Left renal pelvis (tissue), 4 donors: Measurements from ENCODE around the gene CYP2A7. TPM values are rescaled to one million over a fixed set of nuclear protein-coding genes. Genes with fewer than 3 reads are reported as not detected.
"Not testable (repeated sequence)": the region's sequence is repeated elsewhere in the genome, so short reads cannot be mapped to it uniquely, and the experiment has no call there.

ENCODE experiments used
- DNase-seq, 4 donors: peaks; one replicate each; pipeline ENCODE4 v3.0.0-alpha.2; 2013; ENCODE audit warnings: low read depth in 4 of 4, low spot score in 3 of 4
- polyA plus RNA-seq, 4 donors: library from polyadenylated mRNA; unstranded; fragments of 120-200 nt; gene quantifications; one replicate each; pipeline ENCODE4 v1.2.1, GENCODE V29; 2013; ENCODE audit not compliant: insufficient read length in 4 of 4

CYP2A7 gene
- polyA plus RNA-seq, 4 donors = 0.87 TPM; not detected in 3

DNA sequence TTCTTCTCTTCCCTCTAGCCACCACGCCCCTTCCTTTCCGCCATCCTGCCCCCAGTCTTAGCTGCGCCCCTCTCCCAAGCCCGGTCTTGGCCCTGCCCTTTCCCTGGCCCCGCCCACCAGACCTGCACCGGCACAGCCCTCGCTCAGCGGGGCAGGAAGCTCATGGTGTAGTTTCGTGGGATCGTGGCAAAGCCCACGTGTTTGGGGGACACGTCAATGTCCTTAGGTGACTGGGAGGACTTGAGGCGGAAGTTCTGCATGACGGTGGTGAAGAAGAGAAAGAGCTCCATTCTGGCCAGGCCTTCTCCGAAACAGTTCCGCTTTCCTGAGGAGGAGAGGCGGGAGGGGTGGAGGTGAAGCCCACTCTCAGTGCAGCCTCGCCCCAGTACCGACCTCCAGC is 38.4 kb downstream of the CYP2A7 start:
- DNase-seq = not testable (repeated sequence)

DNA sequence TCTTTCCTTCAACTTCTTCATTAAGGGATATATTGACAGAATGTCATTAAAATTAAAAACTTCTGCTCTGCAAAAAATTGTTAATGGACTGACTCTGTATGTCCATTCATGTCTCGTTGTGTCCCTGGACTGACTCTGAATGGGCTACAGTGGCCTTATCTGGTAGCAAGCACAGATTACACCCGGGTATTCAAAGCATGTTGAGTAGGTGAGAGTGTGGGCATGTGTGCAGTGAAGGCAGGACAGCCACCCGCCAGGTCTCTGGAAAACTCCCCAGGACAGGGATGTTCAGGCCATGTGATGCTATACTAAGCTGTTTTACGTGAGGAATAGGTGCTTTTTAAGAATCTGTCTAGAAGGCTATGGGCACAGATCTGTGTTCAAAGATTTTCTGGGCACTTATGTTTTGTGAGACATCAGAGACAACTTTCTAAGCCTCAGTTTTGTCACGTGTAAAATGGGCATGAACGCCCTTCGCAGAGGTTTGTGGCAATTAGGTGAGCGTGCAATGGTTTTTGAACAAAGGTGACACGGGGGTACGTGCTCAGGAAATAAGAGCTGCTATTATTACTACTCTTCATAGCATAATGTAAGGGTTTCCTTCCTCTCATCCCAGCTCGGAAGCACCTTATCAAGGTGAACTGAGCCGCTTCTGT is 38.9 kb downstream of the CYP2A7 start:
- not testable (repeated sequence) for DNase-seq

DNA sequence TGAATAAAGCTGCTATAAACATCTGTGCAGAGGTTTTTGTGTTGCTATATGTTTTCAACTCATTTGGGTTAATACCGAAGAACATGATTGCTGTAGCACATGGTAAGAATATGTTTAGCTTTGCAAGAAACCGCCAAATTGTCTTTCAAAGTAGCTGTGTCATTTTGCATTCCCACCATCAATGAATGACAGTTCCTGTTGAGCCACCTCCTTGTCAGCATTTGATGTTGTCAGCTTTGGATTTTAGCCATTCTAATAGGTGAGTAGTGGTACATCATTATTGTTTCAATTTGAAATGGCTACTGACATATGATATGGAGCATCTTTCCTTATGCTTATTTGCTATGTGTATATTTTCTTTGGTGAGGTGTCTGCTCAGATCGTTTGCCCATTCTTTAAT is 40.0 kb downstream of the CYP2A7 start:
- DNase-seq = not testable (repeated sequence)

DNA sequence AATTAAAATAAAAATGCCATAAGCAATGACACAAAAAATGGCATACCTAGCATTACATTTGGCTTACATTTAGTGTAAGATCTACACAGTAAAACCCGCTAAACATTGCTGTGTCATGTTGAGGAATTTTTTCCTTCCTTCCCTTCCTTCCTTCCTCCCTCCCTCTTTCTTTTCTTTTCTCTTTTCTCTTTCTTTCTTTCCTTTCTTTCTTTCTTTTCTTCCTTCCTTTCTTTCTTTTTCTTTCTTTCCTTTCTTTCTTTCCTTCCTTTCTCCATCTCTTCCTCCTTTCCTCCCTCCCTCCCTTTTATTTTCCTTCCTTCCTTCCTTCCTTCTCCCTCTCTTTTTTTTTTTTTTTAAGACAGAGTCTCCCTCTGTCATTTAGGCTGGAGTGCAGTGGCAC is 43.6 kb downstream of the CYP2A7 start:
- not testable (repeated sequence) for DNase-seq

DNA sequence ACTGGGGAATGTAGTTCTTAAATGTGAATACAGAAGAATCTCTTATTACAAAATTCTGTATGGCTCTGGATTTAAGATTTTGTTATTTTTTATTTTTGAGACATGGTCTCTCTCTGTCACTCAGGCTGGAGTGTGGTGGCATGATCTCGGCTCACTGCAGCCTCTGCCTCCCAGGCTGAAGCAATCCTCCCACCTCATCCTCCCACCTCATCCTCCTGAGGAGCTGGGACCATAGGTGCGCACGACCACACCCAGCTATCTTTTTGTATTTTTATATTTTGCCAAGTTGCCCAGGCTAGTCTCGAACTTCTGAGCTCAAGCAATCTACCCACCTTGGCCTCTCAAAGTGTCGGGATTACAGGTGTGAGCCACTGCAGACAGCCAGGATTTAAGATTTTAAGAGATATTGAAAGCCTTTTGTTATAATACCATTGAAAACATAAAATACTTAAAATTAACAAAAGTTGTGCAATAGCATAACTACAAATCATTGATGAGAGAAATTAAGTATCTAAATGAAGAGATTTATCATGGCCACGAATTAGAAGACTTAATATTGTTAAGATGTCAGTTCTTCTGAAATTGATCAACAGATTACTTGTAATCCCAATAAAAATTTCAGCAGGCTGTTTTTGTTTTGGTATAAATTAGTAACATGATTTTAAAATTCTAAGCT is 45.1 kb downstream of the CYP2A7 start:
- no peak for DNase-seq

DNA sequence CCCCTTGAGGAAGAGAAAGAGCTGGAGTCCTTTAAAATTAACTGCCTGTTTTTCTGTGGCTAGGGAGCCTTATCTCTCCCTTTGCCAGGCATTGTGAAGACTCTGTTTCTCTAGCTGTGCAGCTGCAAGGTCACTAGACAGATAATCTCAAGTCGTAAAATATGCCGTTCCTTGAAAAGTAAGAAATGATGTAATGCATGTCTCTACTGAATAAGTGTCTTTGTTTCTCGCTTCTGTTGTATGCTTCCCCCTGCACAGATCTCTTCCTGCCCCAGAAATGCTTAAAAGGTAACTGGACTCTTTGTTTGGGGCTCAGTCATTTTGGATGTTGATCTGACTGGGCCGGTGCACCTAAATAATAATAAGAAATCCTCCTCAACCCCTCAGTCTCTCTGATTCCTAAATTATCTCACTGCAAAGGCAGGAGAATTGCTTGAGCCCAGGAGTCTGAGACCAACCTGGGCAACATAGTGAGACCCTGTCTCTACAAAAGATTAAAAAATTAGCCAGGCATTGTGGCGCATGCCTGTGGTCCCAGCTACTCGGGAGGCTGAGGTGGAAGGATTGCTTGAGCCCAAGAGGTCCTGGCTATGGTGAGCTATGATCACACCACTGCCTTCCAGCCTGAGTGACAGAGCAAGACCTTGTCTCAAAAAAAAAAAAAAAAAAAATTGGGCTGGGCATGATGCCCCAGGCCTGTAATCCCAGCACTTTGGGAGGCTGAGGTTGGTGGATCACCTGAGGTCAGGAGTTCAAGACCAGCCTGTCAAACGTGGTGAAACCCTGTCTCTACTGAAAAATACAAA is 48.1 kb downstream of the CYP2A7 start:
- DNase-seq = not testable (repeated sequence)

DNA sequence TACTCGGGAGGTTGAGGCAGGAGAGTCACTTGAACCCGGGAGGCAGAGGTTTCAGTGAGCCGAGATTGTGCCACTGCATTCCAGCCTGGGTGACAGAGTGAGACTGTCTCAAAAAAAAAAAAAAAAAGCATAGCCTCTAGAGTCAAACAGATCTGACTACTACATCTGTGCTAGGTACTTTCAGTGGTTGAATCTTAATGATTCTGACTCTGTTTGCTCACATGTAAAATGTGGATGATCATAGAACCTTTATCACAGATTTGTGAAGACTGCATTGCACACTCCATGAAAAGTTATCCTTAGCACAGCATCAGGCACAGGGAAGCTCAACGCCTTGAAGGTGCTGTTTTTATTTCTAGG is 49.6 kb downstream of the CYP2A7 start:
- DNase-seq = not testable (repeated sequence)

DNA sequence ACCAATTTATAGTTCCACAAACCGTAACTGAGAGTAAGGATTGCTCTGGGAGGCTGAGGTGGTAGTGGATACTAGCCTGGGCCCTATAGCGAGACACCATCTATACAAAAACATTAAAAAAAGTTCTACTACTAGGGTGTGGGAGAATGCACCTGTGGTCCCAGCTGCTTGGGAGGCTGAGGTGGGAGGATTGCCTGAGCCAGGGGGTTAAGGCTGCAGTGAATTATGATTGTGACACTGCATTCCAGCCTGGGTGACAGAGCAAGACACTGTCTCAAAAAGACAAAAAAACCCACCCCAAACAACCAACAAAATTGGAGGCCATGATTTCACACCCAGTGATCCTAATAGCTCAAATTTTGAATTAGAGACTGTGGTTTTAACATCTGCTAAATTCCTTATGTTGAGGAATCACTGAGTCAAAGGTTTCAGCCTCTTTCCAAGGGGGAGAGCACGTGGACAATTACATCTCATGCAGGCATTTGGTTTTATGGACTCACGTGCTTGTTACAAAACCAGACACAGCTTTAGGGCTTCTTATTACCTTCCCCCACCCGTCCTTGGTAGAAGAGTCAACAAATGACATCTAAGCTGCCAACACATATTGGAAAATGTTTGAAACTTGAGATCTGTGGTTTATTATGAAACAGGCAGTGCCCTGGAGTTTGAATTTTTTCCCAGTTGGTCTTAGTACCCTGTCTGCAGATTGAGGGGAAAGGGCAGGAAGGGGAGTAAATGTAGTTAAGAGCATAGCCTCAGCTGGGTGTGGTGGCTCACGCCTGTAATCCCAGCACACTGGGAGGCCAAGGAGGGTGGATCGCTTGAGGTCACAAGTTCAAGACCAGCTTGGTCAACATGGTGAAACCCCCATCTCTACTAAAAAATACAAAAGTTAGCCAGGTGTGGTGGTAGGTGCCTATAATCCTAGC is 50.3 kb downstream of the CYP2A7 start:
- no peak for DNase-seq

DNA sequence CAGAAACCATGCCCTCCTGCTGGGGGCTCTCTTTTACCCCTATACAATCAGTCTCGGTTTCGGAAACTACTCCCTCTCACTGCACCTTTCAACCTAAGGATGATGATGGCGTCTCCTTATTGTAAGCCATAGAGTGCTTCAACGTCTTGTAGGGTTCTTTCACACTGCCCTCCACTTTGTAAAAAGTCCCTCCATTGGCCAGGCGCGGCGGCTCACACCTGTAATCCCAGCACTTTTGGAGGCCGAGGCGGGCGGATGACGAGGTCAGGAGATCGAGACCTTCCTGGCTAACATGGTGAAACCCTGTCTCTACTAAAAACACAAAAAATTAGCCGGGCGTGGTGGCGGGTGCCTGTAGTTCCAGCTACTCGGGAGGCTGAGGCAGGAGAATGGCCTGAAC is 51.3 kb downstream of the CYP2A7 start:
- not testable (repeated sequence) for DNase-seq

DNA sequence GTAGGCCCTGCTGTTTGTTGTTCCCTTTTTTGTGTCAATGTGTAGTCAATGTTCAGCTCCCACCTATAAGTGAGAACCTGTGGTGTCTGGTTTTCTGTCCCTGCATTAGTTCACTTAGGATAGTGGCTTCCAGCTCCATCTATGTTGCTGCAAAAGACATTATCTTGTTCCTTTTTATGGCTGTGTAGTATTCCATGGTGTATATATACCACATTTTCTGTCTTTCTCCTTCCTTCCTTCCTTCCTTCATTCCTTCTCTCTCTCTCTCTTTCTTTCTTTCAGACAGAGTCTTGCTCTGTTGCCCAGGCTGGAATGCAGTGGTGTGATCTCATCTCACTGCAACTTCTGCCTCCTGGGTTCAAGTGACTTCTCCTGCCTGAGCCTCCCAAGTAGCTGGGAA is 52.8 kb downstream of the CYP2A7 start:
- DNase-seq = no peak

DNA sequence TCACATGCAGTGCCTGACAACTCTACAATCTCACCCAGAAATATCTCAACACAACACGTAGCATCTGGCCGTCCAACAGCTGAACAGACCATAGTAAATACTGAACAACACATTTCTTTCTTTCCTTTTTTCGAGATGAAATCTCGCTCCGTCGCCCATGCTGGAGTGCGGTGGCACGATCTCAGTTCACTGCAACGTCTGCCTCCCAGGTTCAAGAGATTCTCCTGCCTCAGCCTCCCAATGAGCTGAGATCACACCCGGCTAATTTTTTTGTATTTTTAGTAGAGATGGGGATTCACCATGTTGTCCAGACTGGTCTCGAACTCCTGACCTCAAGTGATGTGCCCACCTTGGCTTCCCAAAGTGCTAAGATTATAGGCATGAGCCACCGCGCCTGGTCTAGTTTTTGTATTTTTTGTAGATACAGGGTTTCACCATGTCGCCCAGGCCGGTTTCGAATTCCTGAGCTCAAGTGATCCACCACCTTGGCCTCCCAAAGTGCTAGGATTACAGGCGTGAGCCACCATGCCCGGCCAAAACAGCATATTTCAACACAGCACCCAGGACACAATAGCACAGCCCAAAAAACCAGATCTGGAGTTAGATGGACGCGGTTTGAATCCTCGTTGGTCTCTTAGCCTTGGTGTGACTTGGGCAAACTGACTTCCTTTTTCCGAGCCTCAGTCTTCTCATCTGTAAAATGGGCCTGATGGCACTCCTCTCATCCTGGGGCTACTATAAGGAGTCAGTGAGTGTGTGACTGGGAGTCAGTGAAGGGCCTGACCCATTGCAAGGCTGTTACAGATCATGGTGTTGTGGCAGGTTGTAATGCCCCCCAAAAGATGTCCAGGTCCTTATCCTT is 54.4 kb downstream of the CYP2A7 start:
- DNase-seq = no peak

DNA sequence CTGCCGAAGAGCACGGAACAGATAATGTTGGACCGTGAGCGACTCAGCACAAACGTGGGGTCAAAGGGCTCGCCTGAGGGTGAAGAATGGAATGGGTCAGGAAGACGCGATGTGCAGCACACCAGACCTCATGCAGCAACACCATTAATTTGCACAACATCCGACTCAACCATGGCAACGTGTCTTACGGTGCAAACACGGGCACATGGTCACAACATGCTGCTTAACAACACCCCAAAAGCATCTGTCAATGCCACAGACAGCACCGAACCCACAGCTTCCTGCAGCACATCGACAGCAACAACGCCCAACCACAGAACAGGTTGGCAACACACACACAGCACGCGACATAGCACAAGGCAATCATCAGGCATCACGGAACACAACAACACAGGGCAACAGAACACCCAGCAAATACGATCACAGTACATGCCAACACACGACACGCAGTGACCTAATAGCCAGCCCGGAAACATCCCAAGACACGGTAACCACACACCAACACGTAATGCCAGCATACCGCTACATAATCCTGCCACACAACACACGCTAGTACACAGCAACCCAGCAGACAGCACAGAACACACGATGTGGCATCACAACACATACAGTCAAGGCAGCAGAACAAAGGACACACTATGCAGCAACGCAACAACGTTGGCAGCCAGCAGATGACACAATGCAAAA is 55.2 kb downstream of the CYP2A7 start:
- DNase-seq = not testable (repeated sequence)

DNA sequence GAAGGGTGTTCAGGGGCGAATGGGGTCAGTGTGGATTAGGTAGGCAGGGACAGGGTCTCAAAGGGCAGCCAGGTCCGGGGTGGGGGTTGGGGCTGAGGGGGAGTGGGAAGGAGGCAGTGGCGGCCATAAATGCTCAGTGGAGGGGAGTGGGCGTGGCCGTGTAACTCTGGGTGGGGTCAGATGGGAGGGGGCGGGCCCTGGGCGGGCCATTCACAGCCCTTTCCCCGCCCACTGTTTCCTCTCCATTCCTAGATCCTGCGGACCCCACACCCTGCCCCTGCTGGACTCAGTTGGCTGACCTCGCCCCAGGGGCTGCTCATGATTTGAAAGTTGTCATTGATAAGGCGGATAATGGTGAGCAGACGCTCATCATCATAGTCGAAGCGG is 55.7 kb downstream of the CYP2A7 start:
- DNase-seq = not testable (repeated sequence)

DNA sequence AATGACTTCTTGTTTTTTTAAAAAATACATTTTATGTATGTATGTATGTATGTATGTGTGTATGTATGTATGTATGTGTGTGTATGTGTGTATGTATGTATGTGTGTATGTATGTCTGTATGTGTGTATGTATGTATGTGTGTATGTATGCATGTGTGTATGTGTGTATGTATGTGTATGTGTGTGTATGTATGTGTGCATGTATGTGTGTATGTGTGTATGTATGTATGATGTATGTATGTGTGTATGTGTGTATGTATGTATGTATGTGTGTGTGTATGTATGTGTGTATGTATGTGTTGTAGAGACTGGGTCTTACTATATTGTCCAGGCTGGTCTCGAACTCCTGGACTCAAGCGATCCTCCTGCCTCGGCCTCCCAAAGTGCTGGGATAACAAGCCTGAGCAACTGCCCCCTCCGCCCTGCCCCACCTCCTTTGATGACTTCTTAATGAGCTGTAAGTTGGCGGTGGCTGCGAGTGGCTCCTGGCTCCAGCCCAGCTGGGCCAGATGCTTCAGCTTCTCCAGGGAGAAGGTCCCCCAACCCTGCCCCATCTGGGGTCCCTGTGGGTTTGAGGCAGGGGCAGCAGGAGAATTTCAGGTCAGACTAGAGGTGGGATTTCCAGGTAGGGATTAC is 56.5 kb downstream of the CYP2A7 start:
- not testable (repeated sequence) for DNase-seq

Other genes with a start within 250 kb of the CYP2A7 start
- 10 to 100 TPM; 11.5 to 35.0 (median 15.8) TPM for gene NUMBL, start 191.6 kb downstream of the CYP2A7 start, polyA plus RNA-seq
- 10 to 100 TPM; 25.9 to 49.7 (median 30.0) TPM for gene COQ8B, start 165.3 kb downstream of the CYP2A7 start, polyA plus RNA-seq
- gene ITPKC, start 165.1 kb downstream of the CYP2A7 start, polyA plus RNA-seq = 10 to 100 TPM in 3 of 4 donors, 1 to 10 TPM in 1; 9.3 to 16.3 (median 12.9) TPM
- 10 to 100 TPM in 3 of 4 donors, 1 to 10 TPM in 1; 9.4 to 22.5 (median 16.0) TPM for gene ACTMAP, start 131.8 kb downstream of the CYP2A7 start, polyA plus RNA-seq
- 100 to 1,000 TPM in 3 of 4 donors, 10 to 100 TPM in 1; 98.3 to 129 (median 121) TPM for gene SNRPA, start 131.0 kb downstream of the CYP2A7 start, polyA plus RNA-seq
- gene MIA, start 106.7 kb downstream of the CYP2A7 start, polyA plus RNA-seq = 1 to 10 TPM in 3 of 4 donors, under 1 TPM in 1; 0.45 to 2.0 (median 1.7) TPM
- gene RAB4B, start 104.0 kb downstream of the CYP2A7 start, polyA plus RNA-seq = 10 to 100 TPM in 1 of 4 donors, 1 to 10 TPM in 3; 7.6 to 13.3 (median 8.7) TPM
- 10 to 100 TPM; 62.3 to 84.2 (median 72.5) TPM for gene EGLN2, start 83.0 kb downstream of the CYP2A7 start, polyA plus RNA-seq
- gene CYP2A6, start 31.8 kb downstream of the CYP2A7 start, polyA plus RNA-seq = under 1 TPM in 1 of 4 donors, not detected in 3; 0.24 TPM
- 1 to 10 TPM in 3 of 4 donors, not detected in 1; 2.1 to 3.5 (median 2.8) TPM for gene CYP2B6, start 109.1 kb upstream of the CYP2A7 start, polyA plus RNA-seq
- not detected for gene CYP2A13, start 206.2 kb upstream of the CYP2A7 start, polyA plus RNA-seq
- under 1 TPM in 1 of 4 donors, not detected in 3; 0.38 TPM for gene CYP2F1, start 232.2 kb upstream of the CYP2A7 start, polyA plus RNA-seq